ENCODE data around the gene KCNH2.

Gene KCNH2

DNA sequence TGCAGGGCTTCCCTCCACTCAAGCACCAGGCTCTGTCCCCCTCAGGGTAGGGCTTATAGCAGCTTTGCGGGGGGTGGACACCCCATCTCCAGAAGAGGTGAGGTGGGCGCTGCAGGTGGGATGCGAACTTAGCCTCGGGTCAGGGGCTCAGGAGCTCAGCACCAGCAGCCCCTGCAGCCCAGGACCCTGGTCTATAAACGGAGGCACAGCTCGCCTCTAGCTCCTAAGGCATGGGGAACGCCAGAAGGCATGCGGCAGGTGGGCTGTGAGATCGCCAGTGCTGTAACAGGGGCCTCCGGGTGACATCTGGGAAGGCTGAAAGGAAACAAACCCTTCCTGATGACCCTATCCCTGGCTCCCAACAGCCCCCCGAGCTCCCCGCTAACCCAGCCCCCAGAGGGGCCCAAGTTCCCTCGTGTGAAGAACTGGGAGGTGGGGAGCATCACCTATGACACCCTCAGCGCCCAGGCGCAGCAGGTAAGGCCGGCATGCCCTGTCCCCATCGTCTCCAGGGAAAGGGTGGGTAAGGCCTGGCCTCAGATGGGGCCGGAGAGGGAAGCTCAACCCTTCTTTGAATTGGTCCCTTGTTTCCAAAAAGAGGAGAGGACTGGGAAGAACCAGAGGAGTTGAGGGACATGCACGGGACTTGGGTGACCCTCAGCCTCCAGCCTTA is 16.9 kb upstream of the KCNH2 start:
- no peak for DNase-seq

DNA sequence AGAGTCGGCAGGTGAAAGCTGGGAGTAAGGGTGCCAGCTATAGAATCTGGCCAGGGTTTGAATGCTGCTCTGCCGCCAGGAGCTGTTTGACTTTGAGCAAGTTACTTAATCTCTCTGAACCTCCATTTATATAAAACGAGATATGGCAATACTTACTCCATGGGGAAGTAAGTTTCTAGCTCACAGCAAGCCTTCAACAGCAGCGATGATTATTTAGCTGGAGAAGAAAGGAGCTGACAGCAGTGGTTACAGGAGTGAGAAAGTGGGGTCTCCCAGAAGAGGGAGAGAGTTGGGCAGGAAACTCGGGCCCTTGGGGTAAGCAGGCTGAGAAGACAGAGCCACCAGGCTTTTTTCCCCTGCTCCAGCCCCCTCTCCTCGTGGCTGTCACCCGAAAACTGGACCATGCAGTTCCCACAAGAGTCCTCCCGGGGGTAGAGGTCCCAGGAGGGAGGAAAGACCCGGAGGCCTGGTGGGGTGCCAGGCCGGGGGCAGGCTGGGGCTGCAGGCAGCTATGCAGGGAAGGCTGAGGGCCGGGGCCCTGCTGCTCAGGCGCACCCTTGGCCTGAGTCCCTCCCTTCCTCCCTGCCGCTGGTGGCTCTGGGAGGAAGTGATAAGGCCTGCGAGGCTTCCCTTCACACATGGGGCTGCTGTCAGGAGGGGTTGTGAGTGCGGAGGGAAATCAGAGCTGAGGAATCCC is 16.2 kb upstream of the KCNH2 start:
- no peak for DNase-seq

DNA sequence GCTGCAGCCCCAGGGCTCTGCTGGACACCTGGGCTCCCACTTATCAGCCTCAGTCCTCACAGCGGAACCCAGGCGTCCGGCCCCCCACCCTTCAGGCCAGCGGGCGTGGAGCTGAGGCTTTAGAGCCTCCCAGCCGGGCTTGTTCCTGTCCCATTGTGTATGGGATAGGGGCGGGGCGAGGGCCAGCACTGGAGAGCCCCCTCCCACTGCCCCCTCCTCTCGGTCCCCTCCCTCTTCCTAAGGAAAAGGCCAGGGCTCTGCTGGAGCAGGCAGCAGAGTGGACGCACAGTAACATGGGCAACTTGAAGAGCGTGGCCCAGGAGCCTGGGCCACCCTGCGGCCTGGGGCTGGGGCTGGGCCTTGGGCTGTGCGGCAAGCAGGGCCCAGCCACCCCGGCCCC is 15.4 kb upstream of the KCNH2 start:
- no peak for DNase-seq

DNA sequence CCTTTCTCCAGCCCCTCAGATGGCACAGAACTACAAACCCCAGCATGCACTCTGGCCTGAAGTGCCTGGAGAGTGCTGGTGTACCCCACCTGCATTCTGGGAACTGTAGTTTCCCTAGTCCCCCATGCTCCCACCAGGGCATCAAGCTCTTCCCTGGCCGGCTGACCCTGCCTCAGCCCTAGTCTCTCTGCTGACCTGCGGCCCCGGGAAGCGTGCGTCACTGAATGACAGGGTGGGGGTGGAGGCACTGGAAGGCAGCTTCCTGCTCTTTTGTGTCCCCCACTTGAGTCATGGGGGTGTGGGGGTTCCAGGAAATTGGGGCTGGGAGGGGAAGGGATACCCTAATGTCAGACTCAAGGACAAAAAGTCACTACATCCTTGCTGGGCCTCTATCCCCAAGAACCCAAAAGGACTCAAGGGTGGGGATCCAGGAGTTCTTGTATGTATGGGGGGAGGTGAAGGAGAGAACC is 14.7 kb upstream of the KCNH2 start:
- no peak for DNase-seq

DNA sequence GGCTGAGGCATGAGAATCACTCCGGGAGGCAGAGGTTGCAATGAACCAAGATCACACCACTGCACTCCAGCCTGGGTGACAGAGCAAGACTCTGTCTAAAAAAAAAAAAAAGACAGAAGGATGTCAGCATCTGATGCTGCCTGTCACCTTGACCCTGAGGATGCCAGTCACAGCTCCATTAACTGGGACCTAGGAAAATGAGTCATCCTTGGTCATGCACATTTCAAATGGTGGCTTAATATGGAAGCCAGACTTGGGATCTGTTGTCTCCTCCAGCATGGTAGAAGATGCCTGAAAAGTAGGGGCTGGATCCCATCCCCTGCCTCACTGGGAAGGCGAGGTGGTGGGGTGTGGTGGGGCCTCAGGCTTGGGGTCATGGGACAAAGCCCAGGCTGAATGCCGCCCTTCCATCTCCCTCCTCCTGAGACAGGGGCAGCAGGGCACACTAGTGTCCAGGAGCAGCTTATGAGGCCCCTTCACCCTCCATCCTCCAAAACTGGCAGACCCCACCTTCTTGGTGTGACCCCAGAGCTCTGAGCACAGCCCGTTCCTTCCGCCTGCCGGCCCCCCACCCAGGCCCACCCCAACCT is 14.0 kb upstream of the KCNH2 start:
- no peak for DNase-seq

DNA sequence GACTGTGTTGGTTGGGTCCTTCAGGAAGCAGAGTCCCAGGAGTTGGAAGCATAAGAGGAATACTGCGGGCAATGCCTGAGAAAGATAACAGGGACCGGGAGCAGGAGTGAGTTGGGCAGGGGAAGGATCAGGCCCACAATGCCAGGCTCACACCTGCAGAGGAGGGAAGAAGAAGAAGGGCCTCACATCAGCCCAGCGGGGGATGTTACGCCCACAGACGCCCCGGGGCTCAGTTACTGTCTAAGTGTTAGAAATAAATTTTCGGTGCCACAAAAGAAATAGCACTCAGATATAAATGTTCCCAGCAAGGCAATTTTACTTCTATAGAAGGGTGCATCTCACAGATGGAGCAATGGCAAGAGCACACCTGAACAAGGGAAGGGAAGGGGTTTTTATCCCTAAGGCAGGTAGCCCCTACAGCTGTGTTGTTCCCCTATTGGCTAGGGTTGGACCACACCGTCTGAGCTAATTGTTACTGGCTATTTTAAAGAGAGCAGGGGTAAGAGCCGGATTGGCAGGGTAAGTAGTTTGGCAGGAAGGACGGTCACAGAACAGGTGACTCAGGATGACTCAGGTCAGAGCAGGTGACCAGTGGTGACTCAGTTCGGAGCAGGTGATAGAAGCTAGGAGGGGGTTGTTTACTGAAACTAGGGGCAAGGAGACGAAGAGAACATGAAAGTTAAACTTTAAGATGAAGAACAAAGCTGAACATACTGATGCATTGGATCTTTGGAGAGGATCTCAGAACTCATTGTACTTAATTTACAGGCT is 12.5 kb upstream of the KCNH2 start, which contains the start of gene NOS3:
Gene NOS3 (plus strand): TSS at position 602 of the 771 bp plus-strand sequence. CDS start 2,787 bp downstream, outside the sequence.
- no peak for DNase-seq

DNA sequence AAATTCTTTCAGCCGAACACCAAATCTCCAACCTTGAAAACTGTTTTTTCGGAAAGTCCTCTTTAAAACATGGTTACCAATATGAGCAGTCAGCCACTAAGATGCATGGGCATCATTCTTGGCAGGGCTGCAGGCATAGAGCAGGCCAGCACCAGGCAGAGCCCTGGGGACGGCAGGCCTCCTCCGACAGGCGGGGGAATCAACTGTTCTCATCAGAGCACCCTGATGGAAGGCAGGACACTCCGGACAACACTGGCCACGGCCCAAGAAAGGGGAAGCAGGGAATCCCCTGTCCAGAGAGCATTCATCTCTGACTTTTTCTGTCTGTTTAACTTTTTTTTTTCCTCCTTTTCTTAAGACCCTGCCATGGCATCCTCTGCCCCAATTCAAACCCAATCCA is 11.3 kb upstream of the KCNH2 start:
- DNase-seq: no peak

DNA sequence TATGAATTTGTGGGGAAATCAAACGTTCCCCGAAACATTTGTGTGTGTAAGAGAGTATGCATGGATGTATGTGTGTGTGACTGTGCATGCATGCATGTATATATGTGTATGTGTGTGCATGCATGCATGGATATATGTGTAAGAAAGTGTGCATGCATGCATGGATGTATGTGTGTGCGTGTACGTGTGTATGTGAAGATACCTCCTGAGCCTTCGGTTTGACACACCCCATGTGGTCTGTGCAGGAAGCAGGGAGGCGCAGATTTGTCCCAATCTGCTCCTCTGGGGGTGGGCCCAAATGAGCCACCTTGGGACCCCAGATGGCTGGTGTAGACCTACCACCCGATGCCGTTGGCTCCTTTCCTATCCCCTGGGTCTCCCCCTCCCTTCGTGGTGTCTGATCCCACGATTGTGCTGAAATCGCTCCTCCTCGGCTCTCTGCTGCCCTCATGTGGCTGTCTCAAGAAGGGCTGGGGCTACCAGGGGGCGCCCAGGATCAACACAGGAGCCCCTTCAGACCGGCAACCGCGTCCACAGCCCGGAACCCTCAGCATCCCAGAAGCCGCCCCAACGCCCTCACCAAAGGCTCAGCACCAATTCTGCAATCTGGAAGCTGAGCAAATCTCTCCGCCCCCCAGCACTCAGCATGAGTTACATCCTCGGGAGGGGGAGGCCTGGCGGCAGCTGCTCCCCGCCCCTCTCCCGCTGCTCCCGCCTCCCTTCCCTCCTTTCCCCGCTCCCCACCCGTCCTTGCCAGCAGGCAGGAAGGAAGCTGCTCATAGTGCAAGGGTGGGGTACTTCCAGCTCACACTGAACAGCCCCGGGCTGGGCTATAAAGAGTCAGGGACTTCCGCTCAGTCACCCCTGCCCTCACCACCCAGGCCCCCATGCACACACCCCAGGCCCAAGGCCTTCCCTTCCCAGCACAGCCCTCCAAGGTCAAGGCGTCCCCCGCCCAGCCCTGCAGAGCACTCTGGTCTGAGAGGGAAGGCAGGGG is 10.4 kb upstream of the KCNH2 start:
- DNase-seq: peak; percentile 62 to 66

DNA sequence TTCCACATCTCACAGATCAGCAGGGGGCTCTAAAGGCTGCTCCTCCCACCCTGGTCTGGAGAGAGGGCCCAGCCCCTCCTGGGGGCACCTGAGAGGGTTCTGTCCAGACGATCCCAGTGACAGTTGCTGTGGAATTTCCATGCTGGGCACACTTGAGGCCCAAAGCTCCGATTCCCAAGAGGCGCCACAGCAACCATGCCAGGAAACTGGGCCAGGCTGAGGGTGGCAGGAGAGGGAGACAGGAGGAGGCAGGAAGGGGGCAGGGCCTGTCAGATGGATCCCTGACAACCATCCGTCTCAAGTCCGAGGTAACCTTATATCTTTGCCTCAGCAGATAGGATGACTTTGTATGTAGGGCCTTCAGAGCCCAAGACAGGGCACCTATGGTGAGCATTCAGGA is 8.4 kb upstream of the KCNH2 start:
- no peak for DNase-seq

DNA sequence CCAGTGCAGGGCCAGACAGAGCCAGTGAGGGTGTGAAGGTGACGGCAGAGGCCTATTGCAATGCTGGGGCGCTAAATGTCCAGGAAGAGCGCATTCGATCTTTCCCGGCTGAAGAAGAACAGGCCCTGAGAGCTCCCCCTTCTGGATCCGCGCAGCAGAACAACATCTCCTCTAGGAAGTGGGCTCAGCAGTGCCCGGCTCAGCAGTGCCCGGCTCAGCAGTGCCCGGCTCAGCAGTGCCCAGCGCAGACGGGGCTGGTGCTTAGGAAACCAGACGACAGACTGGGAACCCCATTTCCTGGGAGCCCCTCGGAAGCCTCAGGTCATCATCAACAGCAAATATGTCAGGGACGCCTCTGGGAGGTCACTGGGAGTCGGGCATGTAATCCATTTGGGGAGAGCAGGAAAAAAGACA is 8.0 kb upstream of the KCNH2 start:
- peak; percentile 54 to 56 for DNase-seq

DNA sequence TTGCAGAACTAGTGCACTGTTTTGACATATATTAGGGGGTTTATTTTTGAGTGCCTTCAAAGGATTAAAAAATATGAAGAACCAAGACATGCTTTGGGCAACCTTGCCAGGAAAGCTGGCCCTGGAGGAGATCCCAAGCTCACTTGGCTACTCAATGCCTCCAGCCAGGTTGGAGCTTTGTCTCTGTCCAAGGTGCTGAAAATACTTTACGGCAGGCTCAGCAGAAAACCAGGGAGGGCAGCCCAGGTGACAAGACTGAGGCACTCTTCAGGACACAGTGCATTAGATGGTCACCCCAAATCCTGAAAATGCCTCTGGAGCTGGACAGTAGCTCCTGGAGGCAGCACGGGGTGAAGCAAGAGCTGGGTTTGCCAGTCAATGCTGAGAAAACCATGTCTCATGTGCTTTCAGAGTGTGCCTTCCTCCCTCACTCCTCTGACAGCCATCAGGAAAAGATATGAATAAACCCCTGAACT is 5.8 kb upstream of the KCNH2 start:
- DNase-seq: no peak

DNA sequence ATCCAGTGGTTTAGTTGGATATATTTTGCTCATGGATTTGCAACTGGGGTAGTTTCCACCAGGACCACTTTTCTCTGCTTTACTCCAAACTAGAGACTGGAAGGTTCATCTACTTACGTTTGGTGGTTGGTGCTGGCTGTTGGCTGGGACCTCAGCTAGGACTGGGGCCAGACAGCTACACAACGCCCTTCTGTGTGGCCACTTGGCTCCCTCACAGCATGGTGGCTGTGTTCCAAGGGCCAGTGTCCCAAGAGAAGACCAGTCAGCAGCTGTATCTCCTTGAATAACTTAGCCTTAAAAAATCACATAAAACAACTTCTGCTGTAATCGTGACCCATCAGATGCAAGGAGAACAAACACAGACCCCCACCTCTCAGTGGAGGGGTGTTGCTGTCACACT is 4.2 kb upstream of the KCNH2 start:
- no peak for DNase-seq

DNA sequence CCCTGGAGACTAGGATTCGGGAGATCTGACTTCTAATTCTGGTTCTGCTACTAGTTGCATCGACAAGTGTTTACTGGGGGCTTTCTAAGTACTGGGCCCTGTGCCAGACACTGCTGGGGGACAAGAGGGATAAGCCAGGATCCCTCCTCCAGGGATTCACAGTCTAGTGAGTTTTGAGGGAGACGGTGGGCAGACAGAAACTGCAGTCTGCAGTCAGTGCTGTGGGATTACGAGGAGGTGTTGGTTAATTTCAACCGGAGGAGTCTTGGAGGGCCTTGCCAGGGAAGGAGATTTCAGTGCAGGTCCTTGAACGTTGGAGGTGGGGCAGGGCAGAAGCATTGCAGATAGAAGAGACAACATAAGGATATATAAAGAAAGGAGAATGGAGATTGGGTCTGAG is 3.5 kb upstream of the KCNH2 start:
- no peak for DNase-seq

DNA sequence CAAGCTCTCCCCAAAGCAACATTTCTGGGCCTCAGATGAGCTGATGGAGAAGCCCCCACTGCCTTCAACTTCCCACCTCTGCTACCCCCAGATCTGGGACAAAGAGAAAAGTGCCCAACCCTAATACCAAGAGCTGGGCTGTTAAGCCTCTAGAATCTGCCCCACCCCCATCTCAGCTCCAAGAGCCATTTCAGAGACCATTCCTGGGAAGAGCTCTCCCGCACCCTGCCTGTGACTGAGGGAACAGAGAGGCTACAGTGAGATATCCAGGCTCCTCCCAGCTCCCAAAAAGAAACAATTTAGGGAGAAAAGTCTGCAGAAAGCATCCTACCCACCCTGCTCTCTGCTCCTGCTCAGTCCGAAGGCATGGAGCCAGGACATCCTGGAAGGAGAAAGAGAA is 2.5 kb upstream of the KCNH2 start:
- no peak for DNase-seq

DNA sequence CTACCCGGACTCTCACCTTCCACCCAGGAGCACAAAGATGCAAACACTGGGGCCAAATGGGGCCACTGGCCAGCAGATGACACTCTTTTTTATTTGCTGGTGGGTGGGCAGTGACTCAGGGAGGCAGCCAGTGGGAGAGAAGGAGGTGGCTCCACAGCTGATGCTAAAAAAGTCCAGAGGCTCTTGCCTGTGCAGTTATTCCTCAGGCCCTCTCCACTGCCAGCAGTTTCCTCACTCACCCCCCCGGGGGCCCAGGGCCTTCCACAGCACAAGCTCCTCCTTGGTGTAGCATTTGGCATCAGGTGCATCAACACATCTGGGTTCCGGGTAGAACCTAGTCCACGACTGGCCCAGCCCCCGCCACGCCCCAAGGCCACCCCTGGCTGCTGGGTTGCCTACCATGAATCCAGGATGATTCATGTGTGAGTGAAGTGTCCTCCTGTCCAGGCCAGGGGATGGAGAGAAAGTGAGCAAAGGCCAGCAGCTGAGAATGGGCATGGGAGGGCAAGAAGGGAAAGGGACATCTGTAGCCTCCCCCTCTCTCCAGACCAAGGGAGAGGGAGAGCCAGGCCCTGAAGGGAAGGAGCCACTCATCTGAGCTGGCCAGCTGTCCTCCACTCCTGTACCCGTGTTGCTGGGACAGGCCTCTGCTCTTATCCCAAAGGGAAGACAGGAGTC is 1.7 kb upstream of the KCNH2 start:
- no peak for DNase-seq

DNA sequence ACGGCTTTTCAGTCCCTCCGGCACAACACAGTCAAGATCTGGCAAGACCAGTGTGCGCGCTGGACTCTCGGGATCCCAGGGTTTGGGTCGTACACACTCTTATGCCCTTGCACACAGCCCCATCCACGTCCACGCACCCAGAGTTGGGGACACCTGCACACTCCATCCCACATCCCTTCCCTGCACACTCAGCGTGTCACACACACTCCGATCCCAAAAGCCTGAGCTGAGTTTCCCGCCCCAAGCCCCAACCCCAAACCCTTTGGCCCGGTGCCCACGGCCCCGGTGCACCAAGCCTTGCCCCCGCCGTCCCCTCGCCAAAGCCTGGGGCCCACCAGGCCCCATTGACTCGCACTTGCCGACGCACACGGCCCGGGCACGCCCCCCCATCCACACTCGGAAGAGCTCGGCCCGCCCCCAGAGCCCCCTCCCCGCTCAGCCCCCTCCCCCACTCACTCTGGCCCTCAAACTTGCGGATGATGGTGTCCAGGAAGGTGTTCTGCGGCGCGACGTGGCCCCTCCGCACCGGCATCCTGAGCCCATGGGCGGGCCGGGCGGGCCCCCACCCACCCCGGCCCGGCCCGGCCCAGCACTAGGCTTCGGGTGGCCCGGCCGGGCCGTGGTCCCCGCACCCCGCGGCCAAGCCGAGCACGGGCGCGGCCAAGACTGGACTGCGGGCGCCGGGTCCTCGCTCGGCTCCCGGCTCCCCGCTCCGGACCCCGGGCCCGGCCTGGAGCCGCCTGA is 567 bp downstream of the KCNH2 start:
- no peak for DNase-seq

DNA sequence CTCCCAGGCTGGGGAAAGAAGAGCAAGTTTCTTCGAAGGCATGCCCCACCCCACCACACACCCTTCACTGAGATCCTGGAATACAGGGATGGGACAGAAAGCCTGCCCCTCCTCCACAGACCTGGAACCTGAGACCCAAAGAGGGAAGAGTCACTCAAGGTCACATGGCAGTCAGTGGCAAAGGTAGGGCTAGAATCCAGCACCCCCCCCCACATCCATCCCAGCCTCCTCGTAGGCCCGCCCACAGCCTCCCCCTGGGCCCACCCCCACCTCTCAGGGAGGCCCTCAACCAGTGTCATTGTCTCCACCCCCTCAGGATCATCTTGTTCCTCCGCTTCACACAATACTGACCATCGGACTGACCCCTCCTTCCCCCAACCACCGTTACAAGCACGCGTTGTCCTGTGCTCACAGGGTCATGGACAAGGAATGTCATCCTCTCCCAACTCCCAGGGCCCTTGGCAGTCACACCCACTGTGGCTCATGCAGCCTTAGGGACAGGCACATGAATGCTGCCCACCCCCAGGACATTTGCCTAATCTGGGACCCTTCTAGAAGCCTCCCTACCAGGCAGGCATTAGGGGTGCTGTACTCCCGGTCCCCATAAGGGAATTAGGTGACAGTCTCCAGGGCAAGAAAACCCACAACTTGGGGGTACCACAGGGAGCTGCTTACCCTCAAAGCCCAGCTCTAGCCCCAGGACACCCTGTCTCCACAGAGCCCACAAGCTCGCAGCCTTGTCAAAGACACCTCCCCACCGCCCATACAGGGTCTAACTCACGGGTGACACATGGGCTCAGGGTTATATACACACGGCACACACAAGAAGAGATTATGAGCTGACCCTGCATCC is 1.4 kb downstream of the KCNH2 start:
- DNase-seq: no peak

DNA sequence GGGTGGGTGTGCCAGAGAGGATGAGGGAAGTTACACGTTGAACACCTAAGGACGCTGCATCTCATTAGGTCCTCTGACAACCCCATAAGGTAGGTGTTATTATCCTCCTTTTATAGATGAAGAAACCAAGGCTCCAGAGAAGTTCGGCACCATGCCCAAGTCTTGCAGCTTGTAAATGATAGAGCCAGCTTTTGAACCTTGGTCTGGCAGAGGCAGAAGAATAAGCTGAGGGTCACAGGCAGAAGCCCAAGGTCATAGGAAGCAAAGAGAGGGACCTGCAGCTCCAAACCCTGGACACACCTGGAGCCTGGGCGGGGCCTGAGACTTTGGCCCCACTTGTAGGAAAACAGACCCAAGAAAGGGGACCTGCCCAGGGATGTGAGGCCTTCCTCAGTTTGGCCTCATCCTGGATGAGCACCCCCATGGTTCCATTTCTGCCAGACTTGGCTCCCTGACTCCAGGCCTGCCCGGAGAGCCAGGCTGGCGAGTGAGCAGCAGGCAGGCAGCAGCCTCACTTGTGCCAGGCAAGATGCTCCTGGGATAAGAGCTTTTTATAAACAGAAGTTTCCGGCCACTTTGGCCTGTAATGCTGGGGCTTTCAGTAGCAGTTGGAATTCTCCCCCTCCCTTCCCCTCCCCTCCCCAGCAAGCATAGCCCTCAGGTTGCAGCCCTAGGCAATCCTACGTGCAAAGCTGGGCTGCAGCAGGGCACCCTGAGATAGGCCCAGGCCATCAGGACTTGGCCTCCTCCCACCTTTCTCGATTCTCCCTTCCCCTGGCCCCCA is 2.4 kb downstream of the KCNH2 start:
- DNase-seq: no peak

Data from activated CD4-positive, alpha-beta T cell treated with anti-CD3 and anti-CD28 coated beads, Interleukin-2, amount 50 U/mL, for 4 hours (primary cell).